Measurements from ENCODE around the gene RTN4IP1. TPM values are rescaled to one million over a fixed set of nuclear protein-coding genes. Genes with fewer than 3 reads are reported as not detected.

Gene RTN4IP1
- 1 to 10 TPM; 5.5 to 6.0 TPM for total RNA-seq

- H3K4me1 Mint-ChIP-seq (ENCODE audit: low read depth): peaks cover 32% of the 10 kb centered on the region
- peak; percentile 92 for DNase-seq
- CTCF ChIA-PET: interaction anchor here (2.0 kb wide), 1 partner anchor 20 kb away, joined by 6 read pairs; no protein-coding TSS in a partner anchor
- peak within 1 kb of the TSS; percentile 98 for H3K4me3 Mint-ChIP-seq
- no peaks in the 10 kb centered on the region for H3K27me3 Mint-ChIP-seq (ENCODE audit: low read depth)
- intact Hi-C loops (cut with micrococcal nuclease): loop anchor here (1.0 to 5.0 kb wide), 6 partner anchors 95 to 1328 kb away; partner anchors contain the start of genes ATG5, BEND3, MTRES1 and SEC63
- H3K36me3 Mint-ChIP-seq (ENCODE audit: low read depth): no peaks in the 10 kb centered on the region
- no peaks in the 10 kb centered on the region for H3K9me3 Mint-ChIP-seq
- peak within 1 kb of the TSS; percentile 98 for H3K27ac Mint-ChIP-seq
These were observed at the start of gene RTN4IP1, which contains the start of gene QRSL1 for GRCh38 chr6:106629103-106629858. Gene RTN4IP1, minus strand, starts transcription at chr6:106629498. Its CDS starts 477 bp downstream, at chr6:106629021. Gene QRSL1, plus strand, starts transcription at chr6:106629578. Its CDS starts 104 bp downstream, at chr6:106629682.

- H3K36me3 Mint-ChIP-seq (ENCODE audit: low read depth): no peaks in the 10 kb centered on the region
- CTCF ChIA-PET: no interaction called here
These were observed 48.0 kb upstream of the RTN4IP1 start for GRCh38 chr6:106677282-106677681.

GRCh38 chr6:106674541-106675229, 45.4 kb upstream of the RTN4IP1 start:
- intact Hi-C loops (cut with micrococcal nuclease): no loop called here
- Mint-ChIP-seq H3K27ac (no peak overlapping the region), H3K36me3 (ENCODE audit: low read depth) (no peaks in the 10 kb centered on the region), H3K4me1 (ENCODE audit: low read depth) (no peaks in the 10 kb centered on the region), H3K4me3 (no peak overlapping the region), H3K27me3 (ENCODE audit: low read depth) (no peaks in the 10 kb centered on the region), H3K9me3 (no peaks in the 10 kb centered on the region)
- no peak for DNase-seq
- CTCF ChIA-PET: no interaction called here

More at GRCh38 chr6:106677282-106677681, 48.0 kb upstream of the RTN4IP1 start:
- Mint-ChIP-seq H3K27me3 (ENCODE audit: low read depth) (no peaks in the 10 kb centered on the region), H3K9me3 (no peaks in the 10 kb centered on the region), H3K27ac (no peak overlapping the region), H3K4me3 (no peak overlapping the region), H3K4me1 (ENCODE audit: low read depth) (no peaks in the 10 kb centered on the region)
- no peak for DNase-seq
- intact Hi-C loops (cut with micrococcal nuclease): no loop called here

- no peaks in the 10 kb centered on the region for H3K4me1 Mint-ChIP-seq (ENCODE audit: low read depth)
- H3K27me3 Mint-ChIP-seq (ENCODE audit: low read depth): no peaks in the 10 kb centered on the region
- H3K9me3 Mint-ChIP-seq: no peaks in the 10 kb centered on the region
- CTCF ChIA-PET: no interaction called here
- no peak overlapping the region for H3K4me3 Mint-ChIP-seq
- no peak overlapping the region for H3K27ac Mint-ChIP-seq
- no peak for DNase-seq
- H3K36me3 Mint-ChIP-seq (ENCODE audit: low read depth): peaks cover 2% of the 10 kb centered on the region
- intact Hi-C loops (cut with micrococcal nuclease): no loop called here
These were observed 42.4 kb upstream of the RTN4IP1 start for GRCh38 chr6:106671651-106672050.

- DNase-seq: no peak
- Mint-ChIP-seq H3K36me3 (ENCODE audit: low read depth) (peaks cover 5% of the 10 kb centered on the region), H3K4me3 (no peak overlapping the region), H3K9me3 (no peaks in the 10 kb centered on the region), H3K4me1 (ENCODE audit: low read depth) (no peaks in the 10 kb centered on the region), H3K27ac (no peak overlapping the region), H3K27me3 (ENCODE audit: low read depth) (no peaks in the 10 kb centered on the region)
- intact Hi-C loops (cut with micrococcal nuclease): no loop called here
- CTCF ChIA-PET: interaction anchor here (0.6 to 0.7 kb wide), 4 partner anchors 49 to 928 kb away, joined by 3 to 6 read pairs (median 3); no protein-coding TSS in a partner anchor
These were observed 40.9 kb upstream of the RTN4IP1 start for GRCh38 chr6:106670236-106670635.

GRCh38 chr6:106667022-106667402, 37.7 kb upstream of the RTN4IP1 start:
- no peak for DNase-seq
- peaks cover 18% of the 10 kb centered on the region for H3K36me3 Mint-ChIP-seq (ENCODE audit: low read depth)
- peaks cover 1% of the 10 kb centered on the region for H3K4me1 Mint-ChIP-seq (ENCODE audit: low read depth)
- CTCF ChIA-PET: interaction anchor here (1.0 kb wide), 1 partner anchor 221 kb away, joined by 3 read pairs; no protein-coding TSS in a partner anchor
- H3K27ac Mint-ChIP-seq: no peak overlapping the region
- intact Hi-C loops (cut with micrococcal nuclease): no loop called here
- no peaks in the 10 kb centered on the region for H3K27me3 Mint-ChIP-seq (ENCODE audit: low read depth)
- H3K4me3 Mint-ChIP-seq: no peak overlapping the region
- no peaks in the 10 kb centered on the region for H3K9me3 Mint-ChIP-seq

GRCh38 chr6:106666282-106667021, 37.2 kb upstream of the RTN4IP1 start:
- peaks cover 20% of the 10 kb centered on the region for H3K36me3 Mint-ChIP-seq (ENCODE audit: low read depth)
- H3K4me1 Mint-ChIP-seq (ENCODE audit: low read depth): peaks cover 1% of the 10 kb centered on the region
- no peak overlapping the region for H3K27ac Mint-ChIP-seq
- intact Hi-C loops (cut with micrococcal nuclease): no loop called here
- CTCF ChIA-PET: interaction anchor here (1.0 kb wide), 1 partner anchor 221 kb away, joined by 3 read pairs; no protein-coding TSS in a partner anchor
- no peak overlapping the region for H3K4me3 Mint-ChIP-seq
- H3K27me3 Mint-ChIP-seq (ENCODE audit: low read depth): no peaks in the 10 kb centered on the region
- DNase-seq: no peak
- H3K9me3 Mint-ChIP-seq: no peaks in the 10 kb centered on the region

- H3K36me3 Mint-ChIP-seq (ENCODE audit: low read depth): peaks cover 49% of the 10 kb centered on the region
- intact Hi-C loops (cut with micrococcal nuclease): no loop called here
- DNase-seq: no peak
- peaks cover 1% of the 10 kb centered on the region for H3K4me1 Mint-ChIP-seq (ENCODE audit: low read depth)
- H3K27me3 Mint-ChIP-seq (ENCODE audit: low read depth): no peaks in the 10 kb centered on the region
- no peak overlapping the region for H3K27ac Mint-ChIP-seq
- H3K9me3 Mint-ChIP-seq: peaks cover 7% of the 10 kb centered on the region
- CTCF ChIA-PET: interaction anchor here (0.6 kb wide), 1 partner anchor 137 kb away, joined by 3 read pairs; no protein-coding TSS in a partner anchor
- no peak overlapping the region for H3K4me3 Mint-ChIP-seq
These were observed 33.2 kb upstream of the RTN4IP1 start for GRCh38 chr6:106662458-106662857.

GRCh38 chr6:106659859-106660258, 30.6 kb upstream of the RTN4IP1 start:
- H3K27ac Mint-ChIP-seq: no peak overlapping the region
- peaks cover 11% of the 10 kb centered on the region for H3K9me3 Mint-ChIP-seq
- CTCF ChIA-PET: interaction anchor here (0.5 kb wide), 1 partner anchor 155 kb away, joined by 3 read pairs; no protein-coding TSS in a partner anchor
- no peak overlapping the region for H3K4me3 Mint-ChIP-seq
- intact Hi-C loops (cut with micrococcal nuclease): no loop called here
- H3K36me3 Mint-ChIP-seq (ENCODE audit: low read depth): peaks cover 61% of the 10 kb centered on the region
- H3K4me1 Mint-ChIP-seq (ENCODE audit: low read depth): peaks cover 1% of the 10 kb centered on the region
- DNase-seq: no peak
- H3K27me3 Mint-ChIP-seq (ENCODE audit: low read depth): no peaks in the 10 kb centered on the region

- CTCF ChIA-PET: no interaction called here
- H3K27me3 Mint-ChIP-seq (ENCODE audit: low read depth): no peaks in the 10 kb centered on the region
- intact Hi-C loops (cut with micrococcal nuclease): no loop called here
- H3K36me3 Mint-ChIP-seq (ENCODE audit: low read depth): peaks cover 63% of the 10 kb centered on the region
- H3K27ac Mint-ChIP-seq: no peak overlapping the region
- H3K4me1 Mint-ChIP-seq (ENCODE audit: low read depth): peaks cover 1% of the 10 kb centered on the region
- DNase-seq: no peak
- H3K9me3 Mint-ChIP-seq: peaks cover 11% of the 10 kb centered on the region
- no peak overlapping the region for H3K4me3 Mint-ChIP-seq
These were observed 29.2 kb upstream of the RTN4IP1 start for GRCh38 chr6:106658469-106658868.

GRCh38 chr6:106648651-106649308, 19.5 kb upstream of the RTN4IP1 start:
- Mint-ChIP-seq H3K4me1 (ENCODE audit: low read depth) (no peaks in the 10 kb centered on the region), H3K27me3 (ENCODE audit: low read depth) (no peaks in the 10 kb centered on the region), H3K27ac (no peak overlapping the region), H3K4me3 (no peak overlapping the region), H3K9me3 (no peaks in the 10 kb centered on the region), H3K36me3 (ENCODE audit: low read depth) (peaks cover 36% of the 10 kb centered on the region)
- CTCF ChIA-PET: no interaction called here
- DNase-seq: no peak
- intact Hi-C loops (cut with micrococcal nuclease): no loop called here
